ENCODE results near the gene TTN.

- TF ChIP-seq CTCF (IDR thresholded peaks at IDR 0.05; ENCODE audit: low read depth, low read length) (no peak), EZH2phosphoT487 (IDR thresholded peaks at IDR 0.05; ENCODE audit: low read depth) (no peak)
Observed at GRCh38 chr2:178496049-178496448, 311.2 kb downstream of the TTN start.

Data from OCI-LY3 (cell line).